ENCODE results near the gene PPP1R13B. TPM values are rescaled to one million over a fixed set of nuclear protein-coding genes. Genes with fewer than 3 reads are reported as not detected.

Gene PPP1R13B
- total RNA-seq, 1 experiment from 2014 or later: 19.0 TPM

DNA sequence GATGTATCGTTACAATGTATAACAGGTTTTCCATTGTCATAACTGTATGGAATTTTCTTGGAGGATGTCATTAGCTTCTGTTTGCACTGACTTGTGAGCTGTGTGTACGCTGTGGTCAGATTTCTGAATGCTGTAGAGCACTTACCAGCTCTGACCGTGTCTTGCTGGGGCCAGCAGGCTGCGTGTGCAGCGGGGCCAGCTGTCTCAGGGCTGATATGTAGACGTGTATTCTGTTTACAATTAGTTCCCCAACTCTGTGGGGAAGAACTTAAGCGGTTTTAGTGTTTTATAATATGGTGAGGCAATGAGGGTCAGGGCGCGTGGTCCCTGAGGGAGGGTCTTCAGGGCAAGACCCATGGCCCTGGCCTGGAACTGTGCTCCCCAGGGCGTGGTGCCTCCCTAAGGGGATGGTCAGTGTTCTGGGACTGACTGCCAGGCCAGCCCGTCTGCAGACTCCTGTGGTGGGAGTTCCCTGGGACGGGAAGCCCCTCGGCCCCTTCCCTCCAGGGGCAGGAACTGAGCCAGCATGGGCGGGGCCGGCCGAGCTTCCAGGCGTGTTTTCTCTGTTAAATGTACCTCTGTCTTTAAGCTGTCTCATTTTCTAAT is 150.8 kb downstream of the PPP1R13B start:
- no peak for TF ChIP-seq TCF7L2 (IDR thresholded peaks at IDR 0.05; ENCODE audit: low read depth, low read length)
- TF ChIP-seq, protein P1, sequence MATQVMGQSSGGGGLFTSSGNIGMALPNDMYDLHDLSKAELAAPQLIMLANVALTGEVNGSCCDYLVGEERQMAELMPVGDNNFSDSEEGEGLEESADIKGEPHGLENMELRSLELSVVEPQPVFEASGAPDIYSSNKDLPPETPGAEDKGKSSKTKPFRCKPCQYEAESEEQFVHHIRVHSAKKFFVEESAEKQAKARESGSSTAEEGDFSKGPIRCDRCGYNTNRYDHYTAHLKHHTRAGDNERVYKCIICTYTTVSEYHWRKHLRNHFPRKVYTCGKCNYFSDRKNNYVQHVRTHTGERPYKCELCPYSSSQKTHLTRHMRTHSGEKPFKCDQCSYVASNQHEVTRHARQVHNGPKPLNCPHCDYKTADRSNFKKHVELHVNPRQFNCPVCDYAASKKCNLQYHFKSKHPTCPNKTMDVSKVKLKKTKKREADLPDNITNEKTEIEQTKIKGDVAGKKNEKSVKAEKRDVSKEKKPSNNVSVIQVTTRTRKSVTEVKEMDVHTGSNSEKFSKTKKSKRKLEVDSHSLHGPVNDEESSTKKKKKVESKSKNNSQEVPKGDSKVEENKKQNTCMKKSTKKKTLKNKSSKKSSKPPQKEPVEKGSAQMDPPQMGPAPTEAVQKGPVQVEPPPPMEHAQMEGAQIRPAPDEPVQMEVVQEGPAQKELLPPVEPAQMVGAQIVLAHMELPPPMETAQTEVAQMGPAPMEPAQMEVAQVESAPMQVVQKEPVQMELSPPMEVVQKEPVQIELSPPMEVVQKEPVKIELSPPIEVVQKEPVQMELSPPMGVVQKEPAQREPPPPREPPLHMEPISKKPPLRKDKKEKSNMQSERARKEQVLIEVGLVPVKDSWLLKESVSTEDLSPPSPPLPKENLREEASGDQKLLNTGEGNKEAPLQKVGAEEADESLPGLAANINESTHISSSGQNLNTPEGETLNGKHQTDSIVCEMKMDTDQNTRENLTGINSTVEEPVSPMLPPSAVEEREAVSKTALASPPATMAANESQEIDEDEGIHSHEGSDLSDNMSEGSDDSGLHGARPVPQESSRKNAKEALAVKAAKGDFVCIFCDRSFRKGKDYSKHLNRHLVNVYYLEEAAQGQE (IDR thresholded peaks at IDR 0.05; ENCODE audit: insufficient read depth in 1 of 2, low read depth in 2 of 2, low read length in 1 of 2): no peak
- TF ChIP-seq, protein P2, sequence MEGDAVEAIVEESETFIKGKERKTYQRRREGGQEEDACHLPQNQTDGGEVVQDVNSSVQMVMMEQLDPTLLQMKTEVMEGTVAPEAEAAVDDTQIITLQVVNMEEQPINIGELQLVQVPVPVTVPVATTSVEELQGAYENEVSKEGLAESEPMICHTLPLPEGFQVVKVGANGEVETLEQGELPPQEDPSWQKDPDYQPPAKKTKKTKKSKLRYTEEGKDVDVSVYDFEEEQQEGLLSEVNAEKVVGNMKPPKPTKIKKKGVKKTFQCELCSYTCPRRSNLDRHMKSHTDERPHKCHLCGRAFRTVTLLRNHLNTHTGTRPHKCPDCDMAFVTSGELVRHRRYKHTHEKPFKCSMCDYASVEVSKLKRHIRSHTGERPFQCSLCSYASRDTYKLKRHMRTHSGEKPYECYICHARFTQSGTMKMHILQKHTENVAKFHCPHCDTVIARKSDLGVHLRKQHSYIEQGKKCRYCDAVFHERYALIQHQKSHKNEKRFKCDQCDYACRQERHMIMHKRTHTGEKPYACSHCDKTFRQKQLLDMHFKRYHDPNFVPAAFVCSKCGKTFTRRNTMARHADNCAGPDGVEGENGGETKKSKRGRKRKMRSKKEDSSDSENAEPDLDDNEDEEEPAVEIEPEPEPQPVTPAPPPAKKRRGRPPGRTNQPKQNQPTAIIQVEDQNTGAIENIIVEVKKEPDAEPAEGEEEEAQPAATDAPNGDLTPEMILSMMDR (IDR thresholded peaks at IDR 0.05): no peak
- TF ChIP-seq POLR2AphosphoS5 (IDR thresholded peaks at IDR 0.05; ENCODE audit: low read depth, low read length): no peak
- no peak for TF ChIP-seq SIN3A (IDR thresholded peaks at IDR 0.05; ENCODE audit: borderline replicate concordance, insufficient read depth, low read depth, low read length)
- Histone ChIP-seq H3K4me3 (ENCODE audit: low read depth in 2 of 2, low read length in 2 of 2) (no peak overlapping the region), H3K4me1 (ENCODE audit: control insufficient read depth, insufficient read depth, low read length) (peaks cover 38% of the 10 kb centered on the region), H3K36me3 (ENCODE audit: control insufficient read depth, insufficient read depth, low read length) (peaks cover 2% of the 10 kb centered on the region; the same call in 1 of the 2 replicates), H3K27me3 (ENCODE audit: control insufficient read depth, insufficient read depth, low read length) (no peaks in the 10 kb centered on the region), H3K9me3 (ENCODE audit: control insufficient read depth, insufficient read depth, low read depth, low read length) (no peaks in the 10 kb centered on the region), H3K27ac (ENCODE audit: low read length) (peak overlapping the region; percentile 39; the same call in 1 of the 2 replicates)
- POLR2A ChIA-PET: interaction anchor here (0.6 kb wide), 1 partner anchor 168 kb away, joined by 4 read pairs; no protein-coding TSS in a partner anchor
- ATAC-seq (peak; percentile 68), DNase-seq (ENCODE audit: low read depth, low spot score) (no peak)
- in situ Hi-C loops (cut with HindIII; ENCODE audit: low pct_unique_long_range_greater_than_20kb, low sequenced_read_pairs): no loop called here
- intact Hi-C loops (cut with micrococcal nuclease; ENCODE audit: unreplicated experiment): no loop called here
- CTCF ChIA-PET: no interaction called here
- BruUV-seq (replicated peaks): no TSS peak

DNA sequence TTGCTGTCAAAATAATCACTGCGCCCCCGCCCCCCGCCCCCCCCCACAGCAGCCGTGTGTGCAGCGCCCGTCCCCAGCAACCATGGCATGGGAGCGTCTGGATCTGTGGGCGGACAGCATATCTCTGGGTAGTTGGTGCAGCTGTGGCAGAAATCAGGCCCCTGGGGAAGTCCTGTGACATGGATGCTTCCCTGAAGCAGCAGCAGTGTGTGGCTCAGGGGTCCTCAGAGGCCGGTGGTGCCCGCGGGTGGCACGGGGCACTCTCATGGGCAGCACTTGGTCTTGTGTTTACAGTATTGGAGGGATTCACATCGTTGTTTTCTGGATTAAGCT is 151.3 kb downstream of the PPP1R13B start:
- ATAC-seq (no peak), DNase-seq (ENCODE audit: low read depth, low spot score) (no peak)
- Histone ChIP-seq H3K9me3 (ENCODE audit: control insufficient read depth, insufficient read depth, low read depth, low read length) (no peaks in the 10 kb centered on the region), H3K4me1 (ENCODE audit: control insufficient read depth, insufficient read depth, low read length) (peaks cover 38% of the 10 kb centered on the region), H3K27ac (ENCODE audit: low read length) (no peak overlapping the region), H3K27me3 (ENCODE audit: control insufficient read depth, insufficient read depth, low read length) (no peaks in the 10 kb centered on the region), H3K4me3 (ENCODE audit: low read depth in 2 of 2, low read length in 2 of 2) (no peak overlapping the region), H3K36me3 (ENCODE audit: control insufficient read depth, insufficient read depth, low read length) (peaks cover 2% of the 10 kb centered on the region; the same call in 1 of the 2 replicates)
- in situ Hi-C loops (cut with HindIII; ENCODE audit: low pct_unique_long_range_greater_than_20kb, low sequenced_read_pairs): no loop called here
- TF ChIP-seq SIN3A (IDR thresholded peaks at IDR 0.05; ENCODE audit: borderline replicate concordance, insufficient read depth, low read depth, low read length) (no peak), POLR2AphosphoS5 (IDR thresholded peaks at IDR 0.05; ENCODE audit: low read depth, low read length) (no peak), TCF7L2 (IDR thresholded peaks at IDR 0.05; ENCODE audit: low read depth, low read length) (no peak)
- TF ChIP-seq, protein P1 (IDR thresholded peaks at IDR 0.05; ENCODE audit: insufficient read depth in 1 of 2, low read depth in 2 of 2, low read length in 1 of 2): no peak
- TF ChIP-seq, protein P2 (IDR thresholded peaks at IDR 0.05): no peak
- ChIA-PET CTCF (no interaction called here), POLR2A (no interaction called here)
- intact Hi-C loops (cut with micrococcal nuclease; ENCODE audit: unreplicated experiment): no loop called here
- no TSS peak for BruUV-seq (replicated peaks)
